ENCODE measurements around the gene AXIN1.
"Not testable (repeated sequence)": the region's sequence is repeated elsewhere in the genome, so short reads cannot be mapped to it uniquely, and the experiment has no call there.

The AXIN1 gene, protein sequence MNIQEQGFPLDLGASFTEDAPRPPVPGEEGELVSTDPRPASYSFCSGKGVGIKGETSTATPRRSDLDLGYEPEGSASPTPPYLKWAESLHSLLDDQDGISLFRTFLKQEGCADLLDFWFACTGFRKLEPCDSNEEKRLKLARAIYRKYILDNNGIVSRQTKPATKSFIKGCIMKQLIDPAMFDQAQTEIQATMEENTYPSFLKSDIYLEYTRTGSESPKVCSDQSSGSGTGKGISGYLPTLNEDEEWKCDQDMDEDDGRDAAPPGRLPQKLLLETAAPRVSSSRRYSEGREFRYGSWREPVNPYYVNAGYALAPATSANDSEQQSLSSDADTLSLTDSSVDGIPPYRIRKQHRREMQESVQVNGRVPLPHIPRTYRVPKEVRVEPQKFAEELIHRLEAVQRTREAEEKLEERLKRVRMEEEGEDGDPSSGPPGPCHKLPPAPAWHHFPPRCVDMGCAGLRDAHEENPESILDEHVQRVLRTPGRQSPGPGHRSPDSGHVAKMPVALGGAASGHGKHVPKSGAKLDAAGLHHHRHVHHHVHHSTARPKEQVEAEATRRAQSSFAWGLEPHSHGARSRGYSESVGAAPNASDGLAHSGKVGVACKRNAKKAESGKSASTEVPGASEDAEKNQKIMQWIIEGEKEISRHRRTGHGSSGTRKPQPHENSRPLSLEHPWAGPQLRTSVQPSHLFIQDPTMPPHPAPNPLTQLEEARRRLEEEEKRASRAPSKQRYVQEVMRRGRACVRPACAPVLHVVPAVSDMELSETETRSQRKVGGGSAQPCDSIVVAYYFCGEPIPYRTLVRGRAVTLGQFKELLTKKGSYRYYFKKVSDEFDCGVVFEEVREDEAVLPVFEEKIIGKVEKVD

DNA sequence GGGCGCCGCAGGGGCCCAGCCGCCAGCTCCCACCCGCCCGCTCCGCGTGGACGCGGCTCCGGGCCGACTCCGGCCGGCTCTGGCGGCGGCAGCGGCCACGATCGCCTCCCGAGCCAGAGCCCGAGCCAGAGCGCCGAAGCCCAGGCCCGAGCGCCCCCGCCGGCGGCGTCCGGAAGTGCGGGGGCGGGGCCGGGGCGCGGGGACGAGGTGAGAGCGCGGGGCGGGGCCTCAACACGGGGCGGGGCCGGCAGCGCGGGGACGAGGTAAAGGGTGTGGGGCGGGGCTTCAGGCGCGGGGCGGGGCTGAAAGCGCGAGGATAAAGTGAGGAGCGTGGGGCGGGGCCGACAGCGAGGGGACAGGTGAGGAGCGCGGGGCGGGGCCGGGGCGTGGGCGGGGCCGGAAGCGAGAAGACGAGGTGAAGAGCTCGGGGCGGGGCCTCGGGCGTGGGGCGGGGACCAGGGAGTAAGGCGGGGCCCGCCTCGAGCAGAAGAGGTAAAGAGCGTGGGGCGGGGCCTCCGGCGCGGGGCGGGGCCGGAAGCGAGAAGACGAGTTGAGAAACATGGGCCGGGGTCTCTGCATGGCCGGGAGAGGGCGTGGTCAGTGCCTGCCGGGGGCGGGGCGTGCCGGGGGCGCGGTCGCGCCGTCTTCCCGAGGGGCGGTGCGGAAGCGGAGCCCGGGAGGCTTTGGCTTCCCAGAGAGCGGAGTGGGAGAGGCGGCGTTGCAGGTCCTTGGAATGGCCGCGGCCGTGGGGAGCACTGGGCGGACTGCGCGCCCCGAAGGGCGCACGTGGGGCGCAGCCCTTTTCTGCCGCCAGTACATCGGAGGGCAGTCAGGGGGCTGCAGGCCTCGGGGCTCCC lies at the start of gene AXIN1:
AXIN1 (minus strand) TSS at position 177 of the 857 bp plus-strand sequence. CDS start 5,698 bp downstream, outside the sequence.
- DNase-seq (ENCODE audit: low spot score): peak; percentile 96

DNA sequence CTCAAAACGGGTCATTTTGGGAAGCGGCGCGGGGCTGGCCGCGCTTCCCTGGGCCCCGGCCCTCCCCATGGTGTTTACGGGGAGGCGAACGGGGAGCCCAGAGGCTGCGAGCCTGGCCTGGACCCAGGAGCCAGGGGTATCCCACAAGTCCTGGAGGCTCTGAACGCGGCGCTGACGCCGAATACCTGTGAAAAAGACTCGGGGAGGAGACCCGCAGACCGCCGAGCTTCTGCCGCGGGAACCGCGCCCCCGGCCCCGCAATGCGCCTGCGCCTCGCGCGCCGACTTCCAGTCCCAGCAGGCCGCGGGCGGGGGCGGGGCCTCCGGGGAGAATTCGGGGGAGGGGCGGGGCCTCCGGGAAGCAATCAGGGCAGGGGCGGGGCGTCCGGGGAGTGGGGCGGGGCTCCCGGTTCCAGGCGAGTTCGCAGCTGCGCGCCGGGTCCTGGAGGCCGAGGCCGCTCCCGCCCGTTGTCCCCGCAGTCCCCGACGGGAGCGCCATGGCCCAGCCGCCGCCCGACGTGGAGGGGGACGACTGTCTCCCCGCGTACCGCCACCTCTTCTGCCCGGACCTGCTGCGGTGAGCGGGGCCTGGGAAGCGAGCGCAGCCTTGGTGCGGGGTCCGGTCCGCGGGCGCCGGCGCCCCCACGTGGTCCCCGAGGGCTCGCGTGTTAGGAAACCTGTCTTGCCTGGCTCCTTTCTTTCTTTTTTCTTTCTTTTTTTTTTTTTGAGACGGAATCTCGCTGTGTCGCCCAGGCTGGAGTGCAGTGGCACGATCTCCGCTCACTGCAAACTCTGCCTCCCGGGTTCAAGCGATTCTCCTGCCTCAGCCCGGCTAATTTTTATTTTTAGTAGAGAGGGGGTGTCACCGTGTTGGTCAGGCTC lies 49.2 kb upstream of the AXIN1 start, which contains the start of gene DECR2:
DECR2 (plus strand) TSS at position 418 of the 881 bp plus-strand sequence; CDS start at position 497, 79 bp downstream.
- DNase-seq (ENCODE audit: low spot score): peak; percentile 99

DNA sequence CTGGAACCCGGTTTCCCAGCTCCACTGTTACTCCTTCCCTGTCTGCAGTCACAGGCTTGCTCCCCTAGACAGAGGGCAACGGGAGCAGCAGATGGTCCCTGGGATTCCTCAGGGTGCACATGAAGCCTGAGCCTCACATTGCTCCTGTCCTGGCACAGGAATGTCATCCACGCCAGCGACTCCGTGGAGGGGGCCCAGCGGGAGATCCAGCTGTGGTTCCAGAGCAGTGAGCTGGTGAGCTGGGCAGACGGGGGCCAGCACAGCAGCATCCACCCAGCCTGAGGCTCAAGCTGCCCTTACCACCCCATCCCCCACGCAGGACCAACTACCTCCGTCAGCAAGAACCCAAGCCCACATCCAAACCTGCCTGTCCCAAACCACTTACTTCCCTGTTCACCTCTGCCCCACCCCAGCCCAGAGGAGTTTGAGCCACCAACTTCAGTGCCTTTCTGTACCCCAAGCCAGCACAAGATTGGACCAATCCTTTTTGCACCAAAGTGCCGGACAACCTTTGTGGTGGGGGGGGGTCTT lies 47.6 kb upstream of the AXIN1 start:
- DNase-seq (ENCODE audit: low spot score): no peak

DNA sequence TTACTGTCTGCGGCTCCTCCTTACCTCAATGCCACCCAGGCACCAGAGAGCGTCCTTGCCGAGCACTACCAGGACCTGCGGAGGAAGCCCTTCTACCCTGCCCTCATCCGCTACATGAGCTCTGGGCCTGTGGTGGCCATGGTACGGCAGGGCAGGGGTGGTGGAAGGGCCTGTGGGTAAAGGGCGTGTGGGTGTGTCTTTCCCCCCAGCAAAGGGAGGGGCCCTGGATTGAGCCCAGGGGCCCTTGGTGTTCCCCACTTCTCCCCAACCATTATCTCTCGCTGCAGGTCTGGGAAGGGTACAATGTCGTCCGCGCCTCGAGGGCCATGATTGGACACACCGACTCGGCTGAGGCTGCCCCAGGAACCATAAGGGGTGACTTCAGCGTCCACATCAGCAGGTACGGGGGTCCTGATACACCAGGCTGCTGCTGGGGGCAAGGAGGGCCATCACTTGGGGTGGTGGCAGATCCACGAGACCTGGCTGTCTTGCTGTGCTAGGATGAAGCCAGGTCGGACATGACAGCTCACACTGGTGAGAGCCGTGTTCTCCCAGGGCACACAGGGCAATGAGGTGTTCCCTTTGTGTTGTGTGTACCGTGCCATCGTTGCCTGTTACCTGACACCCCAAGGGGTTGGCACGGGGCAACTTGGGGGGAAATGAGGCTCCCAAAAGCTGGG lies 47.0 kb upstream of the AXIN1 start:
- DNase-seq (ENCODE audit: low spot score): no peak

DNA sequence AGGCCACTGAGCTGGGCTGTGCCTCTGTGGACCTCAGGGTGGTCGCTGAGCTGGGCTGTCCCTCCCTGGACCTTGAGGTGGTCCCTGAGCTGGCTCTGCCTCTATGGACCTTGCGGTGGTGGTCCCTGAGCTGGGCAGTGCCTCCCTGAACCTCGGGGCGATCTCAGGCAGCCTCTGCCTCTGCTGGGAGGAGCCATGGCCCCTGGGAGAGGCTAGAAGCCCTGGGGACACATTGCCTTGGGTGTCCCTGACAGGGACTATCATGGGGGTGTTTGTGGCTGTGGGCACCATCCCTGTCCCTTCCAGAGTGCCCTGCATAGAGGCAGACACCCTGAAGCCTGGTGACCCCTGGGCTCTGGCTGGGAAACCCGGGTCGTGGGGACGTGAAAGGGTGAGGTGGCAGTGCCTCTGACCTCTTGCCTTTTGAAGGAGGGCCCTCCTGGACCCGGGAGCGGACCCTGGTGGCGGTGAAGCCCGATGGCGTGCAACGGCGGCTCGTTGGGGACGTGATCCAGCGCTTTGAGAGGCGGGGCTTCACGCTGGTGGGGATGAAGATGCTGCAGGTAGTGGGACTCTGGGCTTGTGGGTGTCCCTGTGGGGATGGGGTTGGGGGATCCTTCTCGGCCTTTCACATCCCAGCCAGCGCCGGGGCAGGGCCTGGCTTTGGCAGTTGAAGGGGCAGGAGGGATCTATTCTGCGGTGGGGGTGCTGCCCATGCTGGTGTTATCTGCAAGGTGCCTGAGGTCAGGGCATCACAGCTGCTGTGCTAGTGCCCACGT lies 46.2 kb upstream of the AXIN1 start:
- DNase-seq (ENCODE audit: low spot score): no peak

DNA sequence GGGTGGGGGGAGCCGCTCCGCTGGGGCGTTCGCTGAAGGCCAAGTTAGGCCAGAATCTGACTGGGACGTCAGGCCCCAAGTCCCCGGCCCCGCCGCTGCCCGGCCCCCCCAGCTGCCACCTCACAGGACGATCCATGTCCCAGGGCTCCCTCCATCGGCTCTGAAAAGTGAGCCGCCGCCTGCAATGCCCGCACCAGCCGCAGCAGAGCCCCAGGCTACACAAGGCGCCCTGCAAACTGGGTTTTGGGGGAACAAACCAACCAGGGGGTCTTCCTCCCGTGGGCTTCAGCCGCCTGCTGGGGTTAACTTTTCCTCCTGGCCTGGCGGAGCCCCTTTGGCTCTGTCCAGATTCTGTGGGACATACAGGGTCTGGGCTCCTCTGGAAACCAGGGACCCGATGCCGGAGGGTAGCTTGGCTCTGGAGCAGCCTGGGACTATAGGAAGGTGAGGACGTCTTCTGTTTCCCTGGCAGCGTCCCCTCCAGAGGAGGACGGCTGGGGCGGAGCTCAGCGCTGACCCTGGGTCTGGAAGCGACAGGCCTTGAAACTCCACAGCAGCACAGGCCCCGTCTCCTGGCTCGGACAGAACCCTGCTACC lies 45.3 kb upstream of the AXIN1 start:
- DNase-seq (ENCODE audit: low spot score): peak; percentile 86

DNA sequence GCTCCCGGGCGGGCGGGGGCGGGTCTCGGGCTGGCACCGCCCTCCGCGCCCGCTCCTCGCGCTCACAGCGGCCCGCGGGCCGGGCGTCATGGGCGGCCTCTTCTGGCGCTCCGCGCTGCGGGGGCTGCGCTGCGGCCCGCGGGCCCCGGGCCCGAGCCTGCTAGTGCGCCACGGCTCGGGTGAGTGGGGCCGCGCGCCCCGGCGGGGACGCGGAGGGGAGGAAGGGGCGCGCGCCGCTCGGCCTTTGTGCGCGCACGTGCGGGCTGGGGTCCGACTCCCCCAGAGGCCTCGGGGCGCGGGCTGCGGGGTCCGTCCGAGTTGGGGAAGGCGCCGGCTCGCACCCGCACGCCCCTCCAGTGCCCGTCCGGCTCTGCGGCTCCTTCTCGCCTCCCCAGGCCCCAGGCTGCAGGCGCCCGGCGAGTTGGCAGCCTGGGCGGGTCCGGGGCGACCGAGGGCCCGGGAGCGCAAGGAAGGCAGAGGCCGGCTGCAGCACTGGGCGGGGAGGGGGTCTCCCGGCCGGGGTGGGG lies 44.7 kb upstream of the AXIN1 start, which contains the start of gene NME4:
NME4 (plus strand) TSS at position 65 of the 527 bp plus-strand sequence; CDS start at position 89, 24 bp downstream.
- peak; percentile 82 for DNase-seq (ENCODE audit: low spot score)

DNA sequence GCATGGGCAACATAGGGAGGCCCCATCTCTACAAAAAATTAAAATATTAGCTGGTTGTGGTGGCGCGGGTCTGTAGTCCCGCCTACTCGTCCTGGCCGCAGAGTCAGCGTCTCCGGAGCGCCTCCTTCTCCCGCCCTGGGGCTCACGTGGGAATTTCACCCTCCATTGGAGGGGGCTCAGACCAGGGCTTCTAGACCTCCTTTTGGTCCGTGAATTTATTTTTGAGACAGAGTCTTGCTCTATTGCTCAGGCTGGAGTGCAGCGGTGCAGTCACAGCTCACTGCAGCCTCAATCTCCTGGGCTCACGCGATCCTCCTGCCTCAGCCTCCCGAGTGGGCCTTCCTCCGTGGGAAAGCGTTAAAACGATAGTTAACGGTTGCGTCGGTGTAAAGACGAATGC lies 44.1 kb upstream of the AXIN1 start:
- DNase-seq (ENCODE audit: low spot score): peak; percentile 82

DNA sequence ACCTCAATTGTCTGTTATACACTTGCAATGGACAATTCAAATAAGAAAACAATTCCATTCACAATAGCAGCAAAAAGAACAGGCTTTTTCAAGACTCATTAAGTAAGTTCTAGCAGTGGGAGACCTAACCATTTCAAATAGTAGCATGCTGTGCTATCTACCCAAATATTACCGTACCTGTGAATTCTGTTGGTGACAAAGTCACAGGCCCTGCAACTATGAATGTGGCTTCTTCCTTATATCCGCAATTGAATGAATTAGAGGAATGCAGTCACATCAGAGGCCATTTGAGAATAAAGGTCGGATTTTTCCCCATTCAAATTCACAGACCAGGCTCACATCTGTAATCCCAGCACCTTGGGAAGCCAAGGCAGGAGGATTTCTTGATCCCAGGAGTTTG lies 43.7 kb upstream of the AXIN1 start:
- no peak for DNase-seq (ENCODE audit: low spot score)

DNA sequence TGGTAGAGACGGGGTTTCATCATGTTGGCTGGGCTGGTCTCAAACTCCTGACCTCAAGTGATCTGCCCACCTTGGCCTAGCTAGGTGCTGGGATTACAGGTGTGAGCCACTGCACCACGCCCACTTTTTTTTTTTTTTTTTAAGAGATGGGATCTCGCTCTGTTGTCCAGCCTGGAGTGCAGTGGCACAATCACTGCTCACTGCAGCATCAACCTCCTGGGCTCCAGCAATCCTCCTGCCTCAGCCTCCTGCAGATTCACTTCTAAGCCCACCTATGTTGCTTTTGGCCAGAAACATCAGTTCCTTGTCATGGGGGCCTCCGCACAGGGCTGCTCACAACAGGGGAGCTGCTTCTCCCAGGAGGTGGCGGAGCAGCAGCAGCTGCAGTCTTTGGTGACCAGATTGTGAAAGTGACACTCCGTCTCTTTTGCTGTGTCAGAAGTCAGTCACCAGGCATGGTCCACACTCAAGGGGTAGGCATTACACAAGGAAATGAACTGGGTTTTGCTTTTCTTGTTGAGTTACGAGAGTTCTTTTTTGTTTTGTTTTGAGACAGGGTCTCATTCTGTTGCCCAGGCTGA lies 40.0 kb upstream of the AXIN1 start:
- DNase-seq (ENCODE audit: low spot score): no peak

DNA sequence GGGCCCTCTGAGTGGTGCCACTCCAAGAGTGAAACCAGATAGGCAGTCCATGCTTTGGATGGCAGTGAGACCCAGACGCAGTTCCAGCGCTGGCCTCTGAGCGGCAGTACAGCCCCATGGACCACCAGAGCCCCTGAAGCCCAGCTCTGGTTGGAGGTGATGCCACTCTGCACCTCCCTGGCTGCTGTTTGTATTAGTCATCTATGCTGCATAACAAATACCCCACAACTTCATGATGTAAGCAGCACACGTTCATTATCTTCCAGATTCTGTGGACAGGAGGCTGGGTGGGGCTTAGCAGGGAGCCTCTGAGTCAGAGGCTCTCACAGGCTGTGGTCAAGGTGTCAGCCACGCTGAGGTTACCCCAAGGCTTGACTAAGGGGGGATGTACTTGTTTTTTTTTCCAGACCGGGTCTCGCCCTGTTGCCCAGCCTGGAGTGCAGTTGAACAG lies 39.4 kb upstream of the AXIN1 start:
- peak; percentile 60 for DNase-seq (ENCODE audit: low spot score)

DNA sequence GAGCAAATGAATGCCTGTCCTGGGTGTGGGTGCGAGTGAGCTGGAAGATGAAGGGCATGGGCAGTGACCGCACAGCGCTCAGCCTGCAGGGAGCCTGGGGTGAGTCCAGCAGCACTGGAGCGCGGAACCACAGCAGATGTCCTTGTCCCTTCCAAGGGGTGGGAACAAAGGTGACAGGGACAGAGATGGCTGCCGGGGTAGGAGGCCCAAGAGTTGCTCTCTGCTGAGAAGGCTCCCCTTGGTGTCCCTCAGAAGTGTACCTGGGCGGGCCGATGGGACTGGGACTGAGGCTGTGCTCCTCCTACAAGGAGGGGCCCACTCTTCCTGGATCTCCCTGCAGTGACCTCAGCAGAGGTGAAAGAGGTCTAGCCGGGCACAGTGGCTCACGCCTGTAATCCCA lies 36.8 kb upstream of the AXIN1 start:
- no peak for DNase-seq (ENCODE audit: low spot score)

DNA sequence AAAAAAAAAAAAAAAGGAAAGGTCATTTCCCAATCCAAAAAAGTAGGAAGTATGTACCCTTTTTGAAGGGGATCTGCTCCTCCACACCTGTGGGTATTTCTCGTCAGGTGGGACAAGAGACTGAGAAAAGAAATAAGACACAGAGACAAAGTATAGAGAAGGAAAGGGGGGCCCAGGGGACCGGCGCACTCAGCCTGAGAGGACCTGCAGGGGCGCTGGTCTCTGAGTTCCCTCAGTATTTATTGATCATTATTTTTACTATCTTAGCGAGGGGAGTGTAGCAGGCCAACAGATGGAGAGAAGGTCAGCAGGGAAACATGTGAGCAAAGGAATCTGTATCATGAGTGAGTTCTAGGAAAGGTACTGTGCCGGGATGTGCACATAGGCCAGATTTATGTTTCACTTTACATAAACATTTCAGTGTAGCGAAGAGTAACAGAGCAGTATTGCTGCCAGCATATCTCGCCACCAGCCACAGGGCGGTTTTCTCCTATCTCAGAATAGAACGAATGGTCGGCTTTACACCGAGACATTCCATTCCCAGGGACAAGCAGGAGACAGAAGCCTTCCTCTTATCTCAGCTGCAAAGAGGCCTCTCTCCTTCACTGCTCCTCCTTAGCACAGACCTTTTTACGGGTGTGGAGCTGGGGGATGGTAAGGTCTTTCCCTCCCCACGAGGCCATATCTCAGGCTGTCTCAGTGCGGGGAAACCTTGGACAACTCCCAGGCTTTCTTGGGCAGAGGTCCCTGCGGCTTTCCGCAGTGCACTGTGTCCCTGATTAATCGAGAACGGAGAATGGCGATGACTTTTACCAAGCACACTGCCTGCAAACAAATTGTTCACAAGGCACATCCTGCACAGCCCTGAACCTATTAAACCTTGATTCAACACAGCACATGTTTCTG lies 35.5 kb upstream of the AXIN1 start:
- DNase-seq (ENCODE audit: low spot score): not testable (repeated sequence)

DNA sequence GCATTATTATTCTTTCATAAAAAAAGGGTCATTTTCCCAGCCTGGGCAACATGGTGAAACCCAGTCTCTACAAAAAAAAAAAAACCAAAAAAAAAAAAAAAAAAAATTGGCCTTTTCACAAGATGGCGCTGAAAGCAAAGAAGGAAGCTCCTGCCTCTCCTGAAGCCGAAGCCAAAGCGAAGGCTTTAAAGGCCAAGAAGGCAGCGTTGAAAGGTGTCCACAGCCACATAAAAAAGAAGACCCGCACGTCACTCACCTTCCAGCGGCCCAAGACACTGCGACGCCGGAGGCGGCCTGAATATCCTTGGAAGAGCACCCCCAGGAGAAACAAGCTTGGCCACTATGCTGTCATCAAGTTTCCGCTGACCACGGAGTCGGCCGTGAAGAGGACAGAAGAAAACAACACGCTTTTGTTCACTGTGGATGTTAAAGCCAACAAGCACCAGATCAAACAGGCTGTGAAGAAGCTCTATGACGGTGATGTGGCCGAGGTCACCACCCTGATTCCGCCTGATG lies 34.2 kb upstream of the AXIN1 start:
- DNase-seq (ENCODE audit: low spot score): no peak

DNA sequence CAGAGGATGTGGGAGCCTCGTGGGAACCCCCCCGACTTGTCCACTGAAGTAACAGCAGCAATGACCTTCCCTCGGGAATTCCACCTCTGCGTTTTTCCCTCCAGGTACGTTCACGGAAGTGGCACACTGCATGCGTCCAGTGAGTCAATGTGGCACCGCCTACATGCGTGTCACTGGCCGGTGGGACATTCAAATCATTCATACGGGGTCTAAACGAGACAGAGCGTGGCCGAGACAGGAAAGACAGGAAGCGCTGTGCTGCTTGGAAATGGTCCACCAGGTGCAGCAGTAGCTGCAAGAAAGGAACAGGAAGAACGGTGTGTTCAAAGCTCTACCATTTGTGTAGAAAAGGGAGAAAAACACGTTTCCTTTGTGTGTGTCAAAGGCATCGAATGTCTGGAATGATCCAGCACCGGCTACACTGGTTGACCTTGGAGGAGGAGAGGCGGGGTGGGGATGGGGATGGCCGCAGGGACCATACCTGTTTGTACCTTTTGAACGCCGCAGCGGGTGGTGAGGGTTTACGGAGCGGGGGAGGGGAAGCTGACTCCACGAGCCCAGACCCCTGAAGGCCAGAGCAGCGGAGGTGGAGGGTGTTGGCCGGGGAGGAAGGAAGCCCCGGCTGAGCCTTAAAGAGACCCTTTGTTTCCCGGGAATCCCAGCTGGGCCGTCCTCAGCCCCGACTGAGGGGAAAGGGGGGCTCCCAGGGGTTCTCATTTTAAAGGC lies 31.0 kb upstream of the AXIN1 start:
- DNase-seq (ENCODE audit: low spot score): no peak

All from GM03348 (cell line).